ENCODE results near the gene ASTN2. TPM values are rescaled to one million over a fixed set of nuclear protein-coding genes. Genes with fewer than 3 reads are reported as not detected.

Gene ASTN2
- total and polyA plus RNA-seq, 9 of the 15 experiments (the other 6 are each of a cell fraction or from before 2014, with no cell fraction given), result 0.56 to 3.5 (median 1.9) TPM

GRCh38 chr9:116953271-116953670 lies 461.6 kb downstream of the ASTN2 start:
- Histone ChIP-seq H3K27me3 (ENCODE audit: control insufficient read depth in 2 of 2, insufficient read depth in 2 of 2, low read length in 2 of 2) (no peaks in the 10 kb centered on the region), H3K27ac (ENCODE audit: extremely low read depth, low read depth, low read length) (no peak overlapping the region), H3K4me1 (replicated peaks in 1 of 2; ENCODE audit: control insufficient read depth in 2 of 2, insufficient read depth in 2 of 2, low read length in 2 of 2) (no peaks in the 10 kb centered on the region), H2AFZ (ENCODE audit: low read depth, low read length) (no peak overlapping the region), H3K4me2 (ENCODE audit: insufficient read depth, low read length) (no peak overlapping the region), H3K79me2 (ENCODE audit: control insufficient read depth, insufficient read depth, low read length) (no peaks in the 10 kb centered on the region), H3K9ac (ENCODE audit: insufficient read depth in 1 of 2, low read depth in 2 of 2, low read length in 2 of 2) (no peak overlapping the region), H3K4me3 (no peak overlapping the region), H4K20me1 (replicated peaks; ENCODE audit: control insufficient read depth, insufficient read depth, low read length) (no peaks in the 10 kb centered on the region), H3K9me1 (ENCODE audit: control insufficient read depth, insufficient read depth, low read length) (no peaks in the 10 kb centered on the region), H3K36me3 (ENCODE audit: control insufficient read depth, insufficient read depth, low read length) (no peaks in the 10 kb centered on the region), H3K9me3 (replicated peaks; ENCODE audit: control insufficient read depth, insufficient read depth, low read depth, low read length) (no peaks in the 10 kb centered on the region; the same call in 1 of the 2 replicates)
- ChIA-PET CTCF (ENCODE audit: low intra/inter-chr PET ratio) (no interaction called here), POLR2A (no interaction called here)
- ATAC-seq (no peak), DNase-seq (ENCODE audit: extremely low read depth in 1 of 4, low spot score in 3 of 4) (no peak), FAIRE-seq (no peak)
- in situ Hi-C loops (cut with MboI), result no loop called here
- WGBS (ENCODE audit: insufficient coverage, low coverage, missing lambda C conversion rate), result 0% methylated on average over 1 of the region's 1 CpG
- intact Hi-C loops (cut with micrococcal nuclease), result no loop called here
- no TSS peak for BruUV-seq (replicated peaks)
- TF ChIP-seq ZNF592 (IDR thresholded peaks at IDR 0.05) (no peak), RERE (CRISPR knock-in tag; IDR thresholded peaks at IDR 0.05; ENCODE audit: borderline replicate concordance) (no peak), CREB3L1 (IDR thresholded peaks at IDR 0.05; ENCODE audit: borderline replicate concordance, low read depth) (no peak)

Measured in K562 (cell line).